GM12864 (cell line): ENCODE data around the gene RRP9.
"Not testable (repeated sequence)": the region's sequence is repeated elsewhere in the genome, so short reads cannot be mapped to it uniquely, and the experiment has no call there.

Experiments
- DNase-seq: peaks from one replicate; pipeline ENCODE4 v3.0.0-alpha.2; 2011; ENCODE audit warnings: low read depth
- H3K4me3 ChIP-seq: 2 replicates; pipeline ENCODE4 v1.5.1; 2011; ENCODE audit warnings: mild to moderate bottlenecking, low read depth, low read length, control low read depth
- CTCF ChIP-seq: IDR thresholded peaks from 2 replicates; pipeline ENCODE4 v1.5.1; 2011; ENCODE audit warnings: low read depth, mild to moderate bottlenecking, moderate library complexity, low read length, control low read depth, inconsistent platforms; ENCODE audit errors: missing control alignments

RRP9 gene

GRCh38 chr3:51916418-51916817 is 25.3 kb downstream of the RRP9 start:
- DNase-seq, result no peak
- H3K4me3 ChIP-seq, result no peak overlapping the region
- no peak for TF ChIP-seq CTCF

- no peak overlapping the region for H3K4me3 ChIP-seq
- no peak for TF ChIP-seq CTCF
- no peak for DNase-seq
These were observed 33.7 kb downstream of the RRP9 start for GRCh38 chr3:51908026-51908425.

GRCh38 chr3:51904034-51904823 is 37.5 kb downstream of the RRP9 start:
- no peak for TF ChIP-seq CTCF

GRCh38 chr3:51902361-51902760 is 39.3 kb downstream of the RRP9 start:
- H3K4me3 ChIP-seq, result not testable (repeated sequence)
- peak; percentile 5 for DNase-seq

More at GRCh38 chr3:51904034-51904823, 37.5 kb downstream of the RRP9 start:
- no peak for DNase-seq
- H3K4me3 ChIP-seq, result no peak overlapping the region

GRCh38 chr3:51900043-51900442 is 41.7 kb downstream of the RRP9 start:
- not testable (repeated sequence) for H3K4me3 ChIP-seq, DNase-seq

GRCh38 chr3:51897391-51897790 is 44.3 kb downstream of the RRP9 start:
- TF ChIP-seq CTCF, result no peak
- no peak overlapping the region for H3K4me3 ChIP-seq
- no peak for DNase-seq

GRCh38 chr3:51896607-51897305 is 44.9 kb downstream of the RRP9 start:
- no peak overlapping the region for H3K4me3 ChIP-seq
- TF ChIP-seq CTCF, result no peak
- no peak for DNase-seq

GRCh38 chr3:51894939-51895338 is 46.8 kb downstream of the RRP9 start:
- TF ChIP-seq CTCF, result no peak
- DNase-seq, result no peak
- no peak overlapping the region for H3K4me3 ChIP-seq
